HS-27A (cell line): ENCODE results near the gene SLC43A1.

Experiments used
- DNase-seq: peaks from one replicate; pipeline ENCODE4 v3.0.0-alpha.2; 2012; ENCODE audit warnings: low read depth, missing footprints

The SLC43A1 gene

GRCh38 chr11:57527056-57527631 lies 11.6 kb upstream of the SLC43A1 start:
- no peak for DNase-seq

GRCh38 chr11:57523419-57523818 lies 7.9 kb upstream of the SLC43A1 start:
- no peak for DNase-seq

GRCh38 chr11:57521116-57521515 lies 5.6 kb upstream of the SLC43A1 start:
- no peak for DNase-seq

- no peak for DNase-seq
Measured at GRCh38 chr11:57516061-57516443, 550 bp upstream of the SLC43A1 start.

GRCh38 chr11:57514538-57515331 lies 767 bp downstream of the SLC43A1 start:
- DNase-seq, result no peak

- no peak for DNase-seq
Measured at GRCh38 chr11:57513911-57514537, 1.5 kb downstream of the SLC43A1 start.

- no peak for DNase-seq
Measured at GRCh38 chr11:57513452-57513795, 2.1 kb downstream of the SLC43A1 start.

GRCh38 chr11:57512646-57513451 lies 2.7 kb downstream of the SLC43A1 start:
- DNase-seq, result no peak

- DNase-seq, result no peak
Measured at GRCh38 chr11:57511741-57512430, 3.6 kb downstream of the SLC43A1 start.

GRCh38 chr11:57508341-57509170 lies 6.9 kb downstream of the SLC43A1 start:
- no peak for DNase-seq

GRCh38 chr11:57506522-57506921 lies 9.0 kb downstream of the SLC43A1 start:
- no peak for DNase-seq

GRCh38 chr11:57504511-57504910 lies 11.0 kb downstream of the SLC43A1 start:
- no peak for DNase-seq

GRCh38 chr11:57502870-57503269 lies 12.6 kb downstream of the SLC43A1 start:
- DNase-seq, result no peak

- no peak for DNase-seq
Measured at GRCh38 chr11:57502376-57502775, 13.1 kb downstream of the SLC43A1 start.

GRCh38 chr11:57501953-57502352 lies 13.5 kb downstream of the SLC43A1 start:
- DNase-seq, result no peak

GRCh38 chr11:57500926-57501325 lies 14.6 kb downstream of the SLC43A1 start:
- DNase-seq, result no peak

- DNase-seq, result no peak
Measured at GRCh38 chr11:57500515-57500914, 15.0 kb downstream of the SLC43A1 start.

GRCh38 chr11:57499983-57500461 lies 15.5 kb downstream of the SLC43A1 start:
- DNase-seq, result no peak

- DNase-seq, result no peak
Measured at GRCh38 chr11:57499413-57499982, 16.0 kb downstream of the SLC43A1 start.

GRCh38 chr11:57498540-57498939 lies 17.0 kb downstream of the SLC43A1 start:
- DNase-seq, result no peak
